HepG2 (cell line): ENCODE data around the gene FAM89B.

Experiments
- CTCF ChIP-seq: sonication (generic); formaldehyde crosslinking; IDR thresholded peaks from 2 replicates; pipeline ENCODE4 v1.5.0; 2020; ENCODE audit warnings: mild to moderate bottlenecking, missing genetic modification reagents, moderate library complexity
- EP300 ChIP-seq, 3 experiments: sonication (generic) in 1 of 3; formaldehyde crosslinking in 1 of 3; IDR thresholded peaks; 2 replicates each; pipeline versions ENCODE4 v1.5.1 to v1.6.1; 2011 to 2020; ENCODE audit warnings: low read depth in 2 of 3, low read length in 2 of 3, borderline replicate concordance in 1 of 3, improper control_type of control experiment in 1 of 3, mild to moderate bottlenecking in 1 of 3, missing genetic modification reagents in 1 of 3, moderate library complexity in 1 of 3
- ETS1 ChIP-seq: sonication (generic); formaldehyde crosslinking; IDR thresholded peaks from 2 replicates; pipeline ENCODE4 v1.4.0; 2020; ENCODE audit warnings: missing genetic modification reagents
- MATR3 ChIP-seq: sonication (generic); formaldehyde crosslinking; IDR thresholded peaks from 2 replicates; pipeline ENCODE4 v1.4.0; 2020; ENCODE audit warnings: missing genetic modification reagents
- MTA1 ChIP-seq: sonication (generic); formaldehyde crosslinking; IDR thresholded peaks from 2 replicates; pipeline ENCODE4 v1.4.0; 2020; ENCODE audit warnings: missing genetic modification reagents, mild to moderate bottlenecking, borderline replicate concordance
- NR1H2 ChIP-seq: sonication (generic); formaldehyde crosslinking; IDR thresholded peaks from 2 replicates; pipeline ENCODE4 v1.8.1; 2022; ENCODE audit warnings: low read depth, missing genetic modification reagents, borderline replicate concordance
- PRMT3 ChIP-seq: sonication (generic); formaldehyde crosslinking; IDR thresholded peaks from 2 replicates; pipeline ENCODE4 v1.8.1; 2022; ENCODE audit warnings: low read depth, mild to moderate bottlenecking, moderate library complexity, missing genetic modification reagents, borderline replicate concordance
- RNF2 ChIP-seq: fragments of 450-650 bp; conservative IDR thresholded peaks from 2 replicates; pipeline ENCODE4 v1.6.1; 2016; ENCODE audit warnings: low read depth
- U2AF2 ChIP-seq: fragments of 200-400 bp; formaldehyde crosslinking; IDR thresholded peaks from 2 replicates; pipeline ENCODE4 v1.6.1; 2017; ENCODE audit warnings: low read depth, mild to moderate bottlenecking, low read length
- ZFP36 ChIP-seq: fragments of 150-350 bp; IDR thresholded peaks from 2 replicates; pipeline ENCODE4 v1.6.1; 2018; ENCODE audit warnings: borderline replicate concordance, low read length, low read depth; ENCODE audit not compliant: partially characterized antibody
- ZNF232 ChIP-seq: sonication (generic); formaldehyde crosslinking; IDR thresholded peaks from 2 replicates; pipeline ENCODE4 v1.4.0; 2020; ENCODE audit warnings: missing genetic modification reagents, borderline replicate concordance
- ZNF891 ChIP-seq: sonication (generic); formaldehyde crosslinking; IDR thresholded peaks from 2 replicates; pipeline ENCODE4 v1.5.0; 2020; ENCODE audit warnings: mild to moderate bottlenecking, missing genetic modification reagents
- ZSCAN20 ChIP-seq: sonication (generic); formaldehyde crosslinking; IDR thresholded peaks from 2 replicates; pipeline ENCODE4 v1.4.0; 2020; ENCODE audit warnings: missing genetic modification reagents, mild to moderate bottlenecking, borderline replicate concordance

GRCh38 chr11:65536412-65537295, 35.7 kb upstream of the FAM89B start:
- no peak for TF ChIP-seq ZFP36
- TF ChIP-seq ZNF232 (CRISPR knock-in tag) = no peak
- no peak for TF ChIP-seq ZNF891 (CRISPR knock-in tag)
- TF ChIP-seq U2AF2 = no peak
- no peak for TF ChIP-seq PRMT3
- TF ChIP-seq ETS1 = no peak
- TF ChIP-seq EP300 (IDR thresholded peaks at IDR 0.05; ENCODE audit: low read depth in 2 of 2, low read length in 2 of 2) = no peak
- TF ChIP-seq EP300 (CRISPR knock-in tag; IDR thresholded peaks at IDR 0.05; ENCODE audit: borderline replicate concordance) = no peak
- TF ChIP-seq CTCF (CRISPR knock-in tag) = no peak
- TF ChIP-seq ZSCAN20 = no peak
- no peak for TF ChIP-seq NR1H2 (CRISPR knock-in tag)
- TF ChIP-seq RNF2 = no peak
- TF ChIP-seq MATR3 (CRISPR knock-in tag) = no peak
- no peak for TF ChIP-seq MTA1 (CRISPR knock-in tag)
